Hematopoietic multipotent progenitor cell treated with erythropoietin and hydrocortisone succinate and interleukin-3 and kit ligand, for 8 days (in vitro differentiated cells): ENCODE measurements around the gene RAB34.
"Not testable (repeated sequence)": the region's sequence is repeated elsewhere in the genome, so short reads cannot be mapped to it uniquely, and the experiment has no call there.

Experiments
- DNase-seq: peaks from one replicate; pipeline ENCODE4 v3.0.0-alpha.2; 2015

RAB34 gene

DNA sequence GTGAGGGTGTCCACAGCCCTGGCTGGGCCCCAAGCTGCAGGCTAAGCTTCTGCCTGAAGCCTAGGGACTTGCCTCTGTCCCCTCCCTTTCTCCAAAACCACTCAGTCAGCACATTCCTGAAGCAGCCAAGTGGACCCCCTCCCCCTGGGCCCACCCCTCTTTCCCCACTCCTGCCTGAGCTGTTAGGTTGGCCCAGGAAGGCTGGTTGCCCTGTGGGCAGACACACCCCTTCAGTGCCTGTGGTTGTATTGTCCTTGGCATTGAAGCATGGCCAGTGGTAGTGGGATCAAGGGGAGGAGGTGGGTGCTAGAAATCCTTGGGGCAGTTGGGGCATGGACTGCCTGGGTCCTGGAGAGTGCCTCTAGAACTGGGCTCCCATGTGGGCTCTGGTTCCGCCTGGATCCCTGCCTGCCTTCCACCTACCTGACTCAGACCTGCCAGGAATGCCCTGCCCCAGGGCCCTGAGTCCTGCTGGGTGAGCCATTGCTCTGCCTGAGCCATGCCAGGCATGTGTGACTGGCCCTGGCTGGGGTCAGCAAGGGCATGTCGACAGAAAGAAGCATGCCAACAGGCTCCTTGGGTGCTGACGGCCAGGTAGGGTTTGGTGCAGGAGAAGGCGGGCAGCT lies 28.2 kb upstream of the RAB34 start:
- DNase-seq = no peak

DNA sequence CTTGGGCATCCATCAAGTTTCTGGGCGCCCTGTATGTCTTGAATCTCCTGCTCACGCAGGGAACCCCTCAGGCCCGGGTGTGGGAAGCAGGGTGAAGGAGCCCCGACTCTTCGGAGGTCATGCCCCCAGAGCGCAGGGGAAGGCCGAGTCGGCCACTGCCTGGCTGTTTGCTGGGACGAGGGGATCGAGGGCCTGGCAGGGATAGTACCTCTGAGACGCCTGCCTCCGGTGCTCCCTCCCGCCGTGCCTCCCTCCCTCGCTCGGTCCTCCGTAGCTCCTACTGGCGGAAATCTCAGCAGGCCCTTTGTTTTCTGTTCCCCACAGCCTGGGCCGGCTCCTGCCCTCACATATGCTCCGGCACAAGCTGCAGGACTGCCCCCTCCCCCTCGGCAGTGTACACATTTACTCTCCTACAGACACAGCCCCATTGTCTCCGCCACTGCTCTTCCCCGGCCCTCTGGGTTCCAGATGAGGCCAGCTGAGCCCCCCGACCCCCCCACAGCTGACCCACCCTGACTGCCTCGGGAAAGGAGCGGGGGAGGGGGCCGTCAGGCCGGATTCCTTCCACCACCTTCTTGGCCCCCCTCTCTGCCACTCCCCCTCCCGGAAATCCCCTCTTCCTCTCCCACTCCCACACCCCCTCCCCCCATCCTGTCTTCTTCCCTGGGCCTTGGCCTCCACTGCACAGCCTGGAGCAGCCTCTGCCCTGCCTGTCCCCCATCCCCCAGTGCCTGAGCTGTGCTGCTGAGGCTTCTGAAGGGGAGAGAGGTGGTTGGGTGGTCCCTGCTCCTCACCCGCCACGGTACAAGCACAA lies 27.5 kb upstream of the RAB34 start:
- DNase-seq = no peak

- peak; percentile 42 for DNase-seq
Measured at GRCh38 chr17:28744104-28744971, 26.7 kb upstream of the RAB34 start.

DNA sequence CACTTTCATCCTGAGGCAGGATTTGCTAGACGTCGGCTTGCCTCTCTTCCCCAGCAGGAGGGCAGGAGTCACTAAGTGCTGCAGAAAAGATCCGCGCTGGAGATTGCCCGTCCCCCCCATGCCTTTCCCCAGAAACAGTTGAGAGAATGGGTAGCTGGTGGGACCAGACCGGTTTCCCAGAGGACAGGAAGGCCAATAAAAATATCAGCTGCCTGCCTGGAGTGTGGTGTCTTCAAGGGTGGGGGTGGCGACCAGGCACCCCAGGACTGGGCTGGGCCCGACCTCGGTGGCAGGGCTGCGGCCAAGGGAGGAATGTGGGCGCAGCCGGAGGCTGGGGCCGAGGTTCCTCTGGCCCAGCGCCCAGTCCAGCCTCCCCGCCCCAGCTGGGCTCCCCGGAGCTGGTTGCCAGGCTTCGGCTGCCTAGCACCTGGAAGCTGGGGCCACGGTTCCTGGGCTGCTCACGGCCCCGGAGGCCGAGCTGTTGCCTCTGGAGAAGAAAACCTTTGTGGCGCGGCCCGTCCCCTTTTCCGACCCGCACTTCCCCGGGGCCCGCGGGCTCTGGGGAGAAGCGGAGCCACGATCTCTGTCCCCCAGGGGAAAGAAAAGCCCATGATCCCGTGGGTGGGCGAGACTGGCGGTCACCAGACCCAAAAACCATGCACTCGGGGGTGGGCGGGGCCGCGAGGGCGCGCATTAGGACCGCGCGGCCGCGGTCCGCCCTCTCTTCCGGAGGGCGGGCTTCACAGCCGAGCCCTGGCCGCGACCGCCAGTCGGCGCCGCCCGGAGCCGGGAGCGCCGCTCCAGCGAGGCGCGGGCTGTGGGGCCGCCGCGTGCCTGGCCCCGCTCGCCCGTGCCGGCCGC lies 25.8 kb upstream of the RAB34 start, which contains the start of gene TRAF4:
TRAF4 (plus strand) TSS at position 769 of the 861 bp plus-strand sequence. CDS start 102 bp downstream, outside the sequence.
- peak; percentile 83 for DNase-seq

GRCh38 chr17:28741358-28742349 lies 24.0 kb upstream of the RAB34 start:
- peak; percentile 89 for DNase-seq

- DNase-seq = no peak
Measured at GRCh38 chr17:28740406-28741357, 23.0 kb upstream of the RAB34 start.

- DNase-seq = no peak
Measured at GRCh38 chr17:28738680-28739384, 21.2 kb upstream of the RAB34 start.

DNA sequence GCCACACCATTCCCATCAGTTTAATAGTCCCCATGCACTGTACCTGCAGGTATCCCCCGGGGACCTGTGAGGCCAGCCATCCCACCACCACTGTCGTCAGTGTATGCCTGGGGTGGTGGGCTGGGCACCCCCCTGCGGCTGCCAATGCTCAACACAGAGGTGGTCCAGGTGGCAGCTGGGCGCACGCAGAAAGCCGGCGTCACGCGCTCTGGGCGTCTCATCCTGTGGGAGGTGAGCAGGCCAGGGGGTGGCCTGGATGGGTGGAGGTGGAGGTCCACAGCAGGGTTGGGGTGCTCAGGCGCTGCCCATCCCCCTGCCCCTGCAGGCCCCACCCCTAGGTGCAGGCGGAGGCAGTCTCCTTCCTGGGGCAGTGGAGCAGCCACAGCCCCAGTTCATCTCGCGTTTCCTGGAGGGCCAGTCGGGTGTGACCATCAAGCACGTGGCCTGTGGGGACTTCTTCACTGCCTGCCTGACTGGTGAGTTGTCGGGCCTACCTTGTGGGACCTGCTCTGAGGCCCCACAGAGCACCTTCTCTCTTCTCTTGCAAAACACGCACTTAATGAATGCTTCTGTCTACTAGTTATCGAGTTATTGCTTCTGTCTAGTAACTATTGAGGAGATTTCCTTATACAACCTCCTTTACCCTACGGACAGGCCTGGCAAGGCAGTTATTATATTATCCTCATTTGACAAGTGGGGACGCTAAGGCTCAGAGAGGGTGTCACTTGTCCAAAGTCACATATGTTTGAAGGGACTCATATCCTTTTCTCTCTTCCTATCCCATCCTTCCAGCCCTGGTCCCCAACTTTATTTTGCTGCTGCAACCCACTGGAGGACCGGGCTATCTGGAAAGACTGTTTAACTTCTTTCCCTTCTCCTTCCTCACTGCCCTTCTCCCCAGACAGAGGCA lies 20.4 kb upstream of the RAB34 start:
- peak; percentile 33 for DNase-seq

GRCh38 chr17:28737316-28737715 lies 19.6 kb upstream of the RAB34 start:
- DNase-seq = no peak

DNA sequence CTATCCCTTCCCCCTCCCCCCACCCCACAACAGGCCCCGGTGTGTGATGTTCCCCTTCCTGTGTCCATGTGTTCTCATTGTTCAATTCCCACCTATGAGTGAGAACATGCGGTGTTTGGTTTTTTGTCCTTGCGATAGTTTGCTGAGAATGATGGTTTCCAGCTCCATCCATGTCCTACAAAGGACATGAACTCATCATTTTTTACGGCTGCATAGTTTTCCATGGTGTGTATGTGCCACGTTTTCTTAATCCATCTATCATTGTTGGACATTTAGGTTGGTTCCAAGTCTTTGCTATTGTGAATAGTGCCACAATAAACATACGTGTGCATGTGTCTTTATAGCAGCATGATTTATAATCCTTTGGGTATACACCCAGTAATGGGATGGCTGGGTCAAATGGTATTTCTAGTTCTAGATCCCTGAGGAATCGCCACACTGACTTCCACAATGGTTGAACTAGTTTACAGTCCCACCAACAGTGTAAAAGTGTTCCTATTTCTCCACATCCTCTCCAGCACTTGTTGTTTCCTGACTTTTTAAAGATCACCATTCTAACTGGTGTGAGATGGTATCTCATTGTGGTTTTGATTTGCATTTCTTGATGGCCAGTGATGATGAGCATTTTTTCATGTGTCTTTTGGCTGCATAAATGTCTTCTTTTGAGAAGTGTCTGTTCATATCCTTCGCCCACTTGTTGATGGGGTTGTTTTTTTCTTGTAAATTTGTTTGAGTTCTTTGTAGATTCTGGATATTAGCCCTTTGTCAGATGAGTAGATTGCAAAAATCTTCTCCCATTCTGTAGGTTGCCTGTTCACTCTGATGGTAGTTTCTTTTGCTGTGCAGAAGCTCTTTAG lies 18.5 kb upstream of the RAB34 start:
- DNase-seq = not testable (repeated sequence)

- DNase-seq = peak; percentile 91
Measured at GRCh38 chr17:28735242-28735722, 17.6 kb upstream of the RAB34 start.

DNA sequence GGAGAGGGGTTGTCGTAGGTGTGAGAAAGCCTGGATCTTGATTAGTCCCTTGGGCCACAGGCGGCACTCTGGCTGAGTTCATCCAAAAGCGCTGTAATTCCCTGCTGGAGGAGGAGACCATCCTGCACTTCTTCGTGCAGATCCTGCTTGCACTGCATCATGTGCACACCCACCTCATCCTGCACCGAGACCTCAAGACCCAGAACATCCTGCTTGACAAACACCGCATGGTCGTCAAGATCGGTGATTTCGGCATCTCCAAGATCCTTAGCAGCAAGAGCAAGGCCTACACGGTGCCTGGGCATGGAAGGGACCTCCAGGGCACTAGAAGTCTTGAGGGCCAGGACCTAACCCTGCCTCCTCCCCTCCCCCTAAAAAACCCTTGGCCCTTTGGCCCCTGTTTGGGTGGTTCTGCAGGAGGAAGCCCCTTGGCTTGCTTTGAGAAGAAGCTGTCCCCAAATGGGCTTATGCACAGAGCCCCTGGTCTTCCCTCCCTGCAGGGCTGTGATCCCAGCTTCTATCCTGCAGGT lies 17.1 kb upstream of the RAB34 start:
- no peak for DNase-seq

- DNase-seq = no peak
Measured at GRCh38 chr17:28733346-28733745, 15.7 kb upstream of the RAB34 start.

DNA sequence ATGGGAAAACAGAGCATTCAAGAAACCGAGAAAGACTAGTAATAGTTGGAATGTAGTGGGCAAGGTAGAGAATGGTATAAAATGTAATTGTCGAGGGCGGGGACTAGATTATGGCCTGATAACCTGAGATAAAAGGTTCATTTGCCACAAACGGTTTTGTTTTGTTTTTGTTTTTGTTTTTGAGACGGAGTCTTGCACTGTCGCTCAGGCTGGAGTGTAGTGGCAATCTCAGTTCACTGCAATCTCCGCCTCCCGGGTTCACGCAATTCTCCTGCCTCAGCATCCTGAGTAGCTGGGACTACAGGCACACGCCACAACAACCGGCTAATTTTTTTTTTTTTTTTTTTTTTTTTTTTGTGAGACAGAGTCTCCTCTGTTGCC lies 12.3 kb upstream of the RAB34 start:
- no peak for DNase-seq

GRCh38 chr17:28728364-28729200 lies 10.9 kb upstream of the RAB34 start, which contains the start of gene NEK8:
Gene NEK8 (plus strand): TSS chr17:28728788. CDS start chr17:28728814, 26 bp downstream.
- peak; percentile 96 for DNase-seq
